OCI-LY7 (cell line): Measurements from ENCODE around the gene PPIG.

Experiments
- EZH2phosphoT487 ChIP-seq: fragments of 200-600 bp; sonication (generic); IDR thresholded peaks from 2 replicates; pipeline ENCODE4 v1.6.1; 2018; ENCODE audit warnings: low read depth, borderline replicate concordance, mild to moderate bottlenecking, mixed run types, antibody characterized with exemption, low read length, moderate library complexity, mixed read lengths
- TF ChIP-seq, protein P1 (sequence below): fragments of 200-600 bp; sonication (generic); conservative IDR thresholded peaks from 2 replicates; pipeline ENCODE4 v1.5.1; 2014; ENCODE audit warnings: mild to moderate bottlenecking, antibody characterized with exemption, low read length, moderate library complexity, mixed read lengths

DNA sequence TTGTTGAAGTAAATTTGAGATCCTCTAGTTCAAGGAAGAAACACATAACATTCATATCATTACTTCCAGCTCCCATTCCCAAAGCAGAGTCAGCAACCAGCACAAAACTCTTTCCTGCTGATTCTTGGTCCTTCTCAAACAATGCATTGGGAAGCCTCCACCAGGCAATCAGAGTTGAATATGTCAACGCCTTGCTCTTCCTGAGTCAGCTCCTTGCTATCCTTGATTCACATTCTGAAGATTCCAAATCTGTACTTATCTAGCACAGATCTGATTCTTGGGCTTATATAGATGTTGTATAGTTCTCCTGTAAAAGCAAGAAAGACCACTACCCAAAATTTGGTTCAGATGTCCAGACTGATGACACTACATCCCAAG is 80.4 kb downstream of the PPIG start:
- TF ChIP-seq, protein P1, sequence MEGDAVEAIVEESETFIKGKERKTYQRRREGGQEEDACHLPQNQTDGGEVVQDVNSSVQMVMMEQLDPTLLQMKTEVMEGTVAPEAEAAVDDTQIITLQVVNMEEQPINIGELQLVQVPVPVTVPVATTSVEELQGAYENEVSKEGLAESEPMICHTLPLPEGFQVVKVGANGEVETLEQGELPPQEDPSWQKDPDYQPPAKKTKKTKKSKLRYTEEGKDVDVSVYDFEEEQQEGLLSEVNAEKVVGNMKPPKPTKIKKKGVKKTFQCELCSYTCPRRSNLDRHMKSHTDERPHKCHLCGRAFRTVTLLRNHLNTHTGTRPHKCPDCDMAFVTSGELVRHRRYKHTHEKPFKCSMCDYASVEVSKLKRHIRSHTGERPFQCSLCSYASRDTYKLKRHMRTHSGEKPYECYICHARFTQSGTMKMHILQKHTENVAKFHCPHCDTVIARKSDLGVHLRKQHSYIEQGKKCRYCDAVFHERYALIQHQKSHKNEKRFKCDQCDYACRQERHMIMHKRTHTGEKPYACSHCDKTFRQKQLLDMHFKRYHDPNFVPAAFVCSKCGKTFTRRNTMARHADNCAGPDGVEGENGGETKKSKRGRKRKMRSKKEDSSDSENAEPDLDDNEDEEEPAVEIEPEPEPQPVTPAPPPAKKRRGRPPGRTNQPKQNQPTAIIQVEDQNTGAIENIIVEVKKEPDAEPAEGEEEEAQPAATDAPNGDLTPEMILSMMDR, result no peak
- no peak for TF ChIP-seq EZH2phosphoT487
